Measurements from ENCODE around the gene EDEM2.
"Not testable (repeated sequence)": the region's sequence is repeated elsewhere in the genome, so short reads cannot be mapped to it uniquely, and the experiment has no call there.

The EDEM2 gene

GRCh38 chr20:35165221-35166185 lies 18.4 kb upstream of the EDEM2 start:
- H3K27ac ChIP-seq, result no peak overlapping the region
- no peaks in the 10 kb centered on the region for H3K79me2 ChIP-seq (ENCODE audit: insufficient read depth, low read depth)
- TF ChIP-seq CTCF (conservative IDR thresholded peaks at IDR 0.05; ENCODE audit: low read depth, low read length), result no peak
- no peaks in the 10 kb centered on the region for H3K4me1 ChIP-seq (ENCODE audit: low read depth, poor library complexity, severe bottlenecking)
- no peak overlapping the region for H3K4me2 ChIP-seq
- no peak overlapping the region for H3K9ac ChIP-seq
- no peak overlapping the region for H3K4me3 ChIP-seq (IDR thresholded peaks at IDR 0.05; ENCODE audit: insufficient read depth, low read depth, low read length)
- no peak overlapping the region for H2AFZ ChIP-seq (ENCODE audit: low read depth)
- no peaks in the 10 kb centered on the region for H3K27me3 ChIP-seq (ENCODE audit: insufficient read depth, low read depth)
- H3K36me3 ChIP-seq (ENCODE audit: insufficient read depth), result no peaks in the 10 kb centered on the region
- no peaks in the 10 kb centered on the region for H4K20me1 ChIP-seq (ENCODE audit: insufficient read depth)

GRCh38 chr20:35164531-35164930 lies 17.4 kb upstream of the EDEM2 start:
- not testable (repeated sequence) for H3K4me2 ChIP-seq; H3K4me3 ChIP-seq (IDR thresholded peaks at IDR 0.05; ENCODE audit: insufficient read depth, low read depth, low read length); H3K9ac ChIP-seq; H3K27ac ChIP-seq; H2AFZ ChIP-seq (ENCODE audit: low read depth); H4K20me1 ChIP-seq (ENCODE audit: insufficient read depth); H3K4me1 ChIP-seq (ENCODE audit: low read depth, poor library complexity, severe bottlenecking); H3K79me2 ChIP-seq (ENCODE audit: insufficient read depth, low read depth); H3K27me3 ChIP-seq (ENCODE audit: insufficient read depth, low read depth); H3K36me3 ChIP-seq (ENCODE audit: insufficient read depth)

- H3K27me3 ChIP-seq (ENCODE audit: insufficient read depth, low read depth); H3K4me1 ChIP-seq (ENCODE audit: low read depth, poor library complexity, severe bottlenecking); H4K20me1 ChIP-seq (ENCODE audit: insufficient read depth); H2AFZ ChIP-seq (ENCODE audit: low read depth); H3K36me3 ChIP-seq (ENCODE audit: insufficient read depth); H3K9ac ChIP-seq; H3K79me2 ChIP-seq (ENCODE audit: insufficient read depth, low read depth); H3K4me3 ChIP-seq (IDR thresholded peaks at IDR 0.05; ENCODE audit: insufficient read depth, low read depth, low read length); H3K4me2 ChIP-seq; H3K27ac ChIP-seq: not testable (repeated sequence)
Measured at GRCh38 chr20:35160341-35160740, 13.2 kb upstream of the EDEM2 start.

- Histone ChIP-seq H3K4me1 (ENCODE audit: low read depth, poor library complexity, severe bottlenecking) (no peaks in the 10 kb centered on the region), H3K27me3 (ENCODE audit: insufficient read depth, low read depth) (no peaks in the 10 kb centered on the region), H2AFZ (ENCODE audit: low read depth) (no peak overlapping the region), H3K9ac (no peak overlapping the region), H3K36me3 (ENCODE audit: insufficient read depth) (no peaks in the 10 kb centered on the region), H3K4me2 (no peak overlapping the region), H3K27ac (no peak overlapping the region), H4K20me1 (ENCODE audit: insufficient read depth) (no peaks in the 10 kb centered on the region), H3K79me2 (ENCODE audit: insufficient read depth, low read depth) (no peaks in the 10 kb centered on the region), H3K4me3 (IDR thresholded peaks at IDR 0.05; ENCODE audit: insufficient read depth, low read depth, low read length) (no peak overlapping the region)
- TF ChIP-seq CTCF (conservative IDR thresholded peaks at IDR 0.05; ENCODE audit: low read depth, low read length), result no peak
Measured at GRCh38 chr20:35156978-35157377, 9.8 kb upstream of the EDEM2 start.

GRCh38 chr20:35155936-35156335 lies 8.8 kb upstream of the EDEM2 start:
- no peaks in the 10 kb centered on the region for H3K4me1 ChIP-seq (ENCODE audit: low read depth, poor library complexity, severe bottlenecking)
- no peak overlapping the region for H3K4me3 ChIP-seq (IDR thresholded peaks at IDR 0.05; ENCODE audit: insufficient read depth, low read depth, low read length)
- H3K4me2 ChIP-seq, result no peak overlapping the region
- no peak overlapping the region for H2AFZ ChIP-seq (ENCODE audit: low read depth)
- no peak overlapping the region for H3K9ac ChIP-seq
- no peak overlapping the region for H3K27ac ChIP-seq
- H3K79me2 ChIP-seq (ENCODE audit: insufficient read depth, low read depth), result no peaks in the 10 kb centered on the region
- no peak for TF ChIP-seq CTCF (conservative IDR thresholded peaks at IDR 0.05; ENCODE audit: low read depth, low read length)
- H4K20me1 ChIP-seq (ENCODE audit: insufficient read depth), result no peaks in the 10 kb centered on the region
- no peaks in the 10 kb centered on the region for H3K27me3 ChIP-seq (ENCODE audit: insufficient read depth, low read depth)
- no peaks in the 10 kb centered on the region for H3K36me3 ChIP-seq (ENCODE audit: insufficient read depth)
